ENCODE measurements around the gene FMO4. TPM values are rescaled to one million over a fixed set of nuclear protein-coding genes. Genes with fewer than 3 reads are reported as not detected.

Gene FMO4
- total RNA-seq, 1 donor from 2014 or later = 1.1 TPM

DNA sequence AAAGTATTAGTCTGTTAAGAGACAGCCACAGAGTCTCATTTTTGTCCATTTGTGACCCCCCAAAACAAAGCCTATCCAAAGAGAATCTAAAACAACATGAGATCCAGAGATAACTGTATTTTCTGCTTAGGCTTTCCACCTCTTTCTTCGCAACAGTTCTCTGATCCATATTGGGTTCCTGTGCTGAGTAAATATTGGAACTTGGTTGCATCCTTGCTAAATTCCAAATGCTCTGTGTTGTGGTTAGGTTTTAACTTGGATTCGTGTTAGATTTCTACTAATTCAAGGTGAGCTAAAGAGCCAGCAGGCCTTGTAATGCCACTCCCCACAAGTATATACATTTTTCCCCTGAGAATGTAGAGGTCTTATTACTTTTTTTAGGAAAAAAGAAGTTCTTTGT is 36.4 kb upstream of the FMO4 start:
- TF ChIP-seq, protein P1, sequence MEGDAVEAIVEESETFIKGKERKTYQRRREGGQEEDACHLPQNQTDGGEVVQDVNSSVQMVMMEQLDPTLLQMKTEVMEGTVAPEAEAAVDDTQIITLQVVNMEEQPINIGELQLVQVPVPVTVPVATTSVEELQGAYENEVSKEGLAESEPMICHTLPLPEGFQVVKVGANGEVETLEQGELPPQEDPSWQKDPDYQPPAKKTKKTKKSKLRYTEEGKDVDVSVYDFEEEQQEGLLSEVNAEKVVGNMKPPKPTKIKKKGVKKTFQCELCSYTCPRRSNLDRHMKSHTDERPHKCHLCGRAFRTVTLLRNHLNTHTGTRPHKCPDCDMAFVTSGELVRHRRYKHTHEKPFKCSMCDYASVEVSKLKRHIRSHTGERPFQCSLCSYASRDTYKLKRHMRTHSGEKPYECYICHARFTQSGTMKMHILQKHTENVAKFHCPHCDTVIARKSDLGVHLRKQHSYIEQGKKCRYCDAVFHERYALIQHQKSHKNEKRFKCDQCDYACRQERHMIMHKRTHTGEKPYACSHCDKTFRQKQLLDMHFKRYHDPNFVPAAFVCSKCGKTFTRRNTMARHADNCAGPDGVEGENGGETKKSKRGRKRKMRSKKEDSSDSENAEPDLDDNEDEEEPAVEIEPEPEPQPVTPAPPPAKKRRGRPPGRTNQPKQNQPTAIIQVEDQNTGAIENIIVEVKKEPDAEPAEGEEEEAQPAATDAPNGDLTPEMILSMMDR (IDR thresholded peaks at IDR 0.05; ENCODE audit: insufficient read depth, low read depth, low read length) = no peak
- TF ChIP-seq EZH2 (IDR thresholded peaks at IDR 0.05; ENCODE audit: insufficient read depth, low read length) = no peak
- Histone ChIP-seq H3K9me3 (ENCODE audit: insufficient read depth, low read depth, low read length) (no peaks in the 10 kb centered on the region), H3K4me2 (ENCODE audit: low read length) (no peak overlapping the region), H3K9ac (ENCODE audit: low read length) (no peak overlapping the region), H3K27ac (ENCODE audit: low read depth, low read length) (no peak overlapping the region), H4K20me1 (ENCODE audit: insufficient read depth, low read length) (no peaks in the 10 kb centered on the region), H3K79me2 (ENCODE audit: insufficient read depth, low read length) (no peaks in the 10 kb centered on the region), H3K4me3 (ENCODE audit: insufficient read depth, low read depth, low read length) (no peak overlapping the region), H3K4me1 (ENCODE audit: insufficient read depth, low read length) (no peaks in the 10 kb centered on the region), H3K36me3 (ENCODE audit: insufficient read depth, low read length) (no peaks in the 10 kb centered on the region), H2AFZ (ENCODE audit: low read depth, low read length) (no peak overlapping the region), H3K27me3 (ENCODE audit: insufficient read depth, low read length) (no peaks in the 10 kb centered on the region)
- FAIRE-seq = no peak
- H3K36me3 Mint-ChIP-seq (ENCODE audit: low read depth, unreplicated experiment) = no peaks in the 10 kb centered on the region
- H3K9me3 Mint-ChIP-seq (ENCODE audit: unreplicated experiment) = peaks cover 2% of the 10 kb centered on the region
- no peak overlapping the region for H3K4me3 Mint-ChIP-seq (ENCODE audit: unreplicated experiment)
- H3K27ac Mint-ChIP-seq (ENCODE audit: unreplicated experiment) = no peak overlapping the region
- DNase-seq (ENCODE audit: low read depth) = no peak
- H3K4me1 Mint-ChIP-seq (ENCODE audit: low read depth, unreplicated experiment) = no peaks in the 10 kb centered on the region
- no peaks in the 10 kb centered on the region for H3K27me3 Mint-ChIP-seq (ENCODE audit: low read depth, unreplicated experiment)

DNA sequence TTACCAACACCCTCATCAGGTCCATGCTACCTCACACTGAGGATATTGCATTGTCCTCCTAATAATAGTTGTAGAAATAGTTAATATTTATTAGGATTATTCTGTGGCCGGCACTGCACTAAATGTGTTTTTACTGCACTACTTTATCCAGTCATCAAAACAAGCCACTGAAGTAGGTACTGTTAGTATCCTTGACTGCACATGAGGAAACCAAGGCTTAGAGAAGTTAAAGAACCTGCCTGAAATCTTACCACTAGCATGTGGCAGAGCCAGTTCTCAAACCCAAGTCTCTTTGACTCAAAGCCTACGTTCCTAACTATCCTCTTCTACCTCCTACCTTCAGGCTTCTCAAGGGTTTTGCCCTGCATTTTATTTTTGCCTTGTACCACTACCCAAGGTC is 34.7 kb upstream of the FMO4 start:
- Mint-ChIP-seq H3K36me3 (ENCODE audit: low read depth, unreplicated experiment) (no peaks in the 10 kb centered on the region), H3K9me3 (ENCODE audit: unreplicated experiment) (peaks cover 2% of the 10 kb centered on the region), H3K4me3 (ENCODE audit: unreplicated experiment) (no peak overlapping the region), H3K4me1 (ENCODE audit: low read depth, unreplicated experiment) (no peaks in the 10 kb centered on the region), H3K27ac (ENCODE audit: unreplicated experiment) (no peak overlapping the region), H3K27me3 (ENCODE audit: low read depth, unreplicated experiment) (no peaks in the 10 kb centered on the region)
- Histone ChIP-seq H3K79me2 (ENCODE audit: insufficient read depth, low read length) (no peaks in the 10 kb centered on the region), H3K4me2 (ENCODE audit: low read length) (no peak overlapping the region), H3K9me3 (ENCODE audit: insufficient read depth, low read depth, low read length) (no peaks in the 10 kb centered on the region), H2AFZ (ENCODE audit: low read depth, low read length) (no peak overlapping the region), H3K27ac (ENCODE audit: low read depth, low read length) (no peak overlapping the region), H4K20me1 (ENCODE audit: insufficient read depth, low read length) (no peaks in the 10 kb centered on the region), H3K36me3 (ENCODE audit: insufficient read depth, low read length) (no peaks in the 10 kb centered on the region), H3K4me1 (ENCODE audit: insufficient read depth, low read length) (no peaks in the 10 kb centered on the region), H3K9ac (ENCODE audit: low read length) (no peak overlapping the region), H3K27me3 (ENCODE audit: insufficient read depth, low read length) (no peaks in the 10 kb centered on the region), H3K4me3 (ENCODE audit: insufficient read depth, low read depth, low read length) (no peak overlapping the region)
- DNase-seq (ENCODE audit: low read depth) = no peak
- FAIRE-seq = no peak
- TF ChIP-seq EZH2 (IDR thresholded peaks at IDR 0.05; ENCODE audit: insufficient read depth, low read length) = no peak
- TF ChIP-seq, protein P1 (IDR thresholded peaks at IDR 0.05; ENCODE audit: insufficient read depth, low read depth, low read length) = no peak

DNA sequence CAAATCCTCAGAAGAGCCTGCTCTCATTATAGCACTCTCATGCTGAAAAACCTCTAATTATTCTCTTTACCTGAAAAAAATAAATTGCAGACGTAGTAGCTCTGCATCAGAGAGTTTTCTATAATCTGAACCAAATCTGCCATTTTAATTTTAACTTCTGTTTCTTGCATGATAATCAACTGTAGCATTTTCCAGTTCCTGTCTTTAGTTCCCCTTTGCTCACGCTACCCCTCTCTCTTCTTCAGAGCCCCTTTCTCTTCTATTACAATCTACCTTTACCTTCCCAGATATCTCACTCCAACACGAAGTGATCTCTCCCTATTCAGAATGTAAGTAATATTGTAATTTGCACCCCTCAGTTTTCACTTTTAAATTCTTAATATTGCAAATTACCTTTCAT is 34.3 kb upstream of the FMO4 start:
- Histone ChIP-seq H3K4me2 (ENCODE audit: low read length) (no peak overlapping the region), H3K79me2 (ENCODE audit: insufficient read depth, low read length) (no peaks in the 10 kb centered on the region), H3K27ac (ENCODE audit: low read depth, low read length) (no peak overlapping the region), H3K9ac (ENCODE audit: low read length) (no peak overlapping the region), H3K27me3 (ENCODE audit: insufficient read depth, low read length) (no peaks in the 10 kb centered on the region), H3K36me3 (ENCODE audit: insufficient read depth, low read length) (no peaks in the 10 kb centered on the region), H3K9me3 (ENCODE audit: insufficient read depth, low read depth, low read length) (no peaks in the 10 kb centered on the region), H3K4me1 (ENCODE audit: insufficient read depth, low read length) (no peaks in the 10 kb centered on the region), H4K20me1 (ENCODE audit: insufficient read depth, low read length) (no peaks in the 10 kb centered on the region), H3K4me3 (ENCODE audit: insufficient read depth, low read depth, low read length) (no peak overlapping the region), H2AFZ (ENCODE audit: low read depth, low read length) (no peak overlapping the region)
- Mint-ChIP-seq H3K4me3 (ENCODE audit: unreplicated experiment) (no peak overlapping the region), H3K9me3 (ENCODE audit: unreplicated experiment) (peaks cover 2% of the 10 kb centered on the region), H3K27me3 (ENCODE audit: low read depth, unreplicated experiment) (no peaks in the 10 kb centered on the region), H3K4me1 (ENCODE audit: low read depth, unreplicated experiment) (no peaks in the 10 kb centered on the region), H3K27ac (ENCODE audit: unreplicated experiment) (no peak overlapping the region), H3K36me3 (ENCODE audit: low read depth, unreplicated experiment) (no peaks in the 10 kb centered on the region)
- FAIRE-seq = no peak
- TF ChIP-seq, protein P1 (IDR thresholded peaks at IDR 0.05; ENCODE audit: insufficient read depth, low read depth, low read length) = no peak
- no peak for TF ChIP-seq EZH2 (IDR thresholded peaks at IDR 0.05; ENCODE audit: insufficient read depth, low read length)
- no peak for DNase-seq (ENCODE audit: low read depth)

All from astrocyte (in vitro differentiated cells and primary cell).